Left lung (tissue), 10 donors: ENCODE measurements around the gene DLGAP4. TPM values are rescaled to one million over a fixed set of nuclear protein-coding genes. Genes with fewer than 3 reads are reported as not detected.

ENCODE experiments used
- ATAC-seq: fragments of 200-7000 bp; cut with Tn5 transposase; one replicate; pipeline ENCODE4 v1.9.1; 2020; ENCODE audit warnings: moderate library complexity
- DNase-seq, 4 donors: peaks; one replicate each; pipeline ENCODE4 v3.0.0-alpha.2; 2013 to 2020
- H3K27ac ChIP-seq, 2 donors: fragments of 200-600 bp; sonication (generic) in 1 of 2; one replicate each; pipeline versions ENCODE4 v1.5.0 to v1.8.0; 2020 to 2021
- H3K27me3 ChIP-seq, 2 donors: fragments of 200-600 bp; sonication (generic) in 1 of 2; one replicate each; pipeline versions ENCODE4 v1.5.0 to v1.8.0; 2020 to 2021
- H3K36me3 ChIP-seq, 2 donors: fragments of 200-600 bp; sonication (generic) in 1 of 2; one replicate each; pipeline versions ENCODE4 v1.5.0 to v1.8.0; 2020 to 2021
- H3K4me1 ChIP-seq, 2 donors: fragments of 200-600 bp; one replicate each; pipeline ENCODE4 v1.8.0; 2021
- H3K4me3 ChIP-seq, 2 donors: fragments of 200-600 bp; sonication (generic) in 1 of 2; one replicate each; pipeline versions ENCODE4 v1.5.0 to v1.8.0; 2020 to 2021; ENCODE audit warnings: mild to moderate bottlenecking in 1 of 2
- H3K9me3 ChIP-seq, 2 donors: fragments of 200-600 bp; sonication (generic) in 1 of 2; one replicate each; pipeline versions ENCODE4 v1.5.0 to v1.8.0; 2020 to 2021
- CTCF ChIP-seq, 2 donors: fragments of 200-600 bp; sonication (generic) in 1 of 2; IDR thresholded peaks; one replicate each; pipeline versions ENCODE4 v1.5.0 to v1.8.0; 2021; ENCODE audit warnings: antibody characterized with exemption in 2 of 2
- intact Hi-C, 2 donors: fragments of 100-400 bp; cut with DNase I; formaldehyde crosslinking; loops; one replicate each; pipeline versions ENCODE4 v1.11.2 to v1.14.2; 2022
- polyA plus RNA-seq, 6 donors: library from polyadenylated mRNA; unstranded; fragments of 120-200 nt; gene quantifications; one replicate each; pipeline ENCODE4 v1.2.1, GENCODE V29; 2013; ENCODE audit not compliant: insufficient read length in 6 of 6
- total RNA-seq, 2 donors: library from RNA; stranded (reverse); fragmentation: NEBNext Ultra II Directional; extraction: Animal tissue kit (Norgen Biotek cat#: 25700); gene quantifications; one replicate each; pipeline ENCODE4 v1.2.1, GENCODE V29; 2021
- donor health status: DM: no; HTN: yes; CAD: no.
- donor health status: DM: no; HTN: no; CAD: no.

DLGAP4 gene
- total and polyA plus RNA-seq, 8 donors, result 53.5 to 84.3 (median 72.1) TPM

- Histone ChIP-seq H3K27ac (no peak overlapping the region), H3K27me3 (peaks cover 0 to 15% of the 10 kb centered on the region in 2 donors), H3K9me3 (no peaks in the 10 kb centered on the region), H3K36me3 (no peaks in the 10 kb centered on the region), H3K4me1 (no peaks in the 10 kb centered on the region), H3K4me3 (no peak overlapping the region)
- no peak for ATAC-seq
- TF ChIP-seq CTCF (IDR thresholded peaks at IDR 0.05), result no peak
- no peak for DNase-seq
- intact Hi-C loops, result no loop called here
Measured at GRCh38 chr20:36390719-36391415, 84.7 kb downstream of the DLGAP4 start.

DNA sequence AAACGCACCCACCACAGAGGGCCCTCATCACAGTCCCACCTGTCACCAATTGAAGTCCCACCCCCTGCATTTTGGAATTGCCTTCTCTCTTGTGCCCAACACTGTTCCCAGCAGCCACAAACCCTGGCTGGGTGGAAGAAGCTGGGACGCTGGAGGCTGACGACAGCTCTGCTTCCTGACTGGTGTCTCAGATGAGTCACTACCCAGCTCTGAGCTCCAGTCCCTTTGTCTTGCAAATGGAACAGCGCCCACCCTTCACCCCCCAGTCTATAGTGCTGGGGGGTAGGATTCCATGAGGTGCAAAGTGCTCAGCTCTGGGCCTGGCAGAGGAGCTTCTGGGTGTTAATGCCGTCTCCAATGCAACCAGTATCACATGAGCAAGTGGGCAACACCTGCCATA lies 85.3 kb downstream of the DLGAP4 start:
- ATAC-seq (no peak), DNase-seq (no peak)
- intact Hi-C loops, result no loop called here
- H3K4me3 ChIP-seq, result no peak overlapping the region
- H3K27me3 ChIP-seq, result peaks cover 0 to 15% of the 10 kb centered on the region in 2 donors
- no peaks in the 10 kb centered on the region for H3K4me1 ChIP-seq
- H3K9me3 ChIP-seq, result no peaks in the 10 kb centered on the region
- no peak for TF ChIP-seq CTCF (IDR thresholded peaks at IDR 0.05)
- no peaks in the 10 kb centered on the region for H3K36me3 ChIP-seq
- H3K27ac ChIP-seq, result no peak overlapping the region

DNA sequence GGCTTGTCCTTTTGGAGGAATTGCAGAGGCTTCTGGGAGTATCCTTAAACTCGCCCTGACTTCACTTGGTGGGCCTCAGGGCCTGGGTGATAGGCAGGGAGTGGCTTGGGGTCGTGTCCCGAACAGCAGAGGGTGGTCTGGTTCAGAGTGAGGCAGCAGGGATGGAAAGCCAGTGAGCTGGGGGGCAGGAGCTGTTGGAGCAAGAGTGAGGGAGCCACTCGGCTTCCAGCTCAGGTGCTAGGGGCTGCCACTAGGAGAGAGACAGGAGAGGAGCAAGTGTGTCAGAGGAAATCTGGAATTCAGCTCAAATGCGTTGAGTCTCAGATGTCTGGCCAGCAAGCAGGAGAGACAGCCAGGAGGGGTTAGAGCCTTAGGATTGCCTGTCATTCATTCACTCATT lies 85.8 kb downstream of the DLGAP4 start:
- Histone ChIP-seq H3K4me3 (no peak overlapping the region), H3K9me3 (no peaks in the 10 kb centered on the region), H3K36me3 (no peaks in the 10 kb centered on the region), H3K27me3 (peaks cover 0 to 15% of the 10 kb centered on the region in 2 donors), H3K27ac (no peak overlapping the region), H3K4me1 (no peaks in the 10 kb centered on the region)
- no peak for TF ChIP-seq CTCF (IDR thresholded peaks at IDR 0.05)
- DNase-seq, result no peak
- intact Hi-C loops, result no loop called here
- ATAC-seq, result no peak

- TF ChIP-seq CTCF (IDR thresholded peaks at IDR 0.05), result no peak
- H3K9me3 ChIP-seq, result no peaks in the 10 kb centered on the region
- no peak overlapping the region for H3K4me3 ChIP-seq
- DNase-seq (no peak), ATAC-seq (no peak)
- no peak overlapping the region for H3K27ac ChIP-seq
- H3K4me1 ChIP-seq, result no peaks in the 10 kb centered on the region
- H3K36me3 ChIP-seq, result no peaks in the 10 kb centered on the region
- H3K27me3 ChIP-seq, result peaks cover 0 to 15% of the 10 kb centered on the region in 2 donors
- intact Hi-C loops, result no loop called here
Measured at GRCh38 chr20:36392989-36393388, 86.8 kb downstream of the DLGAP4 start.

DNA sequence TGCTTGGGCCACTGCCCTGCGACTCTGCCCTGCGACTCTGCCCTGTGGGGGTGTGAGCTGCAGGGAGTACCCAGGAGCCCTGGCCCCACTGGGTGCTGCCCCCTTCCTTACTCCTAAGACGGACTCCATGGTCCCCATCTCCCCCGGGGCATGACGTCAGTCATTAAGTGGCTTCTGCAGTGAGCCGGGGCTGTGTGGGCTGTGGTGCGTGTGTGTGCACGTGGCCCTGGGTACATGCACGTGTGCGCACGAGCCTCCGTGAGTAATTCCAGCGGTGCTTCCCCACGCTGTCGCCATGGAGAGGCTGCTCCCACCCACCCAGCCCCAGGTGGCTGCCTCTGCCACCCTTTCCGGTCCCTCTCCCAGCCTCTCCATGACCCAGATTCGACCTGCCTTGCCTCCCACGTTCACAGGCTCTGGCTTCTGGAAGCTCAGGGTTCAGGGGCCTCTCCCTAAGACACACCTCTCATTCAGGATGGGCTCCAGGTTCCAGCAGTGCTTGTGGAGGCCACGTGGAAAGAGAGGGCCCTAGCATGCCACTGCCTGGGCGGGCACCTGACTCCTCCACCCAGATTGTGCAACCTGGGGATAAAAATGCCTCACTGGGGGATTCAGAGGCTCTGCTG lies 88.3 kb downstream of the DLGAP4 start:
- Histone ChIP-seq H3K4me1 (no peaks in the 10 kb centered on the region), H3K27me3 (peaks cover 0 to 15% of the 10 kb centered on the region in 2 donors), H3K27ac (no peak overlapping the region), H3K4me3 (no peak overlapping the region), H3K9me3 (no peaks in the 10 kb centered on the region), H3K36me3 (no peaks in the 10 kb centered on the region)
- TF ChIP-seq CTCF (IDR thresholded peaks at IDR 0.05), result no peak
- DNase-seq (no peak), ATAC-seq (peak; percentile 25)
- intact Hi-C loops, result no loop called here
